ENCODE measurements around the gene CENPP.

The CENPP gene

DNA sequence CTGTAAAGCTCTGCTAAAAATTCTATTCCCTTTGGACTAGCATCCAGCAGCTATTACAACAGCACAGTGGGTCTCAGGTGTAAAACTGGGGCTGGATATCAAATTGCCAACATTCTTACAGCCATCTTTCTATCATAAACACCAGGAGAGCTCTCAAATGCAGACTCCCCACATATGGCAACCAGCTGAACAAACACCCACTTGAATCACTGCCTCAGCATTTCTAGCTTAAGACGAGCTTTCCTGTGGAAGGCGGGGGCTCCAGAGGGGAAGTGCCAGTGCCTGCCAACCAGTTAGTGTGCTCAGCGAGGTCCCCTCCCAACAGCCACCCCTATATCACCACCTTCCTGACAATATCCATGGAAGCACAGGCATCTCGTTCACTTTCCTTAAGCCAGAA, 282.0 kb downstream of the CENPP start:
- Histone ChIP-seq H3K9ac (ENCODE audit: low read length) (no peak overlapping the region), H3K4me1 (ENCODE audit: control insufficient read depth, insufficient read depth, low read length) (peaks cover 26% of the 10 kb centered on the region), H3K27ac (ENCODE audit: low read depth, low read length) (peak overlapping the region; percentile 48), H3K4me3 (ENCODE audit: low read length) (no peak overlapping the region), H3K27me3 (ENCODE audit: control insufficient read depth, insufficient read depth, low read length) (no peaks in the 10 kb centered on the region), H3K36me3 (ENCODE audit: control insufficient read depth, insufficient read depth, low read length) (no peaks in the 10 kb centered on the region)

DNA sequence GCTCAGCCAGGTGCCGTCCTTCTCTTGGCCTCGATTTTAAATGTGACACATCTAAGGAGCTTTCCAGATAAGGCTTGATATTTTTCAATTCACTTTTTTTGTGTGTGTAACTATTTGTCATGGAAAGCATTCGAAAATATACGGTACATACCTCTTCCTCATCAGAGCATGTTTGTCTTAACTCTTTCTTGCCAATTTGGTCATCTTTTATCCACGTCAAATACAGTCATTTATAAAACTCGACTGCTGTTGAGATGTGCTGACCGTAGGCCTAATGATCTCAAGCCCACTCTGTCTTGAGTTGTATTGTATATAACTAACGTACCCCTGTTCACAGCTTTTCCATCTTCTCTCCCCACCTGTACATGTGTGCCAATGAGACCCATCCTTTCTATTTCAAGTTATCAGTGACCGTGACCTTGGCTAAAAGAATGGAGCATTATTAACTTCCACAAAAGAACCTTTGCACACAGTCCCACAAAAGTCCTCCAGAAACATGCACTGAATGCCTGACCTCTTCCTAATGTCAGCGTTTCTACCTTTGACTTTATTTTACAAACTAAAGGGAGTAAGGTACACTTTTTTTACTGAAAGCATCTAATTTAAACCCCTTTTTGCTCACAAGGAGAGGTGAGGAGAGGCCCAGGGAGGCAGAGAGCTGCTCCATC, 282.6 kb downstream of the CENPP start:
- peaks cover 26% of the 10 kb centered on the region for H3K4me1 ChIP-seq (ENCODE audit: control insufficient read depth, insufficient read depth, low read length)
- no peak overlapping the region for H3K9ac ChIP-seq (ENCODE audit: low read length)
- H3K27me3 ChIP-seq (ENCODE audit: control insufficient read depth, insufficient read depth, low read length): no peaks in the 10 kb centered on the region
- peak overlapping the region; percentile 70 for H3K27ac ChIP-seq (ENCODE audit: low read depth, low read length)
- no peak overlapping the region for H3K4me3 ChIP-seq (ENCODE audit: low read length)
- no peaks in the 10 kb centered on the region for H3K36me3 ChIP-seq (ENCODE audit: control insufficient read depth, insufficient read depth, low read length)

DNA sequence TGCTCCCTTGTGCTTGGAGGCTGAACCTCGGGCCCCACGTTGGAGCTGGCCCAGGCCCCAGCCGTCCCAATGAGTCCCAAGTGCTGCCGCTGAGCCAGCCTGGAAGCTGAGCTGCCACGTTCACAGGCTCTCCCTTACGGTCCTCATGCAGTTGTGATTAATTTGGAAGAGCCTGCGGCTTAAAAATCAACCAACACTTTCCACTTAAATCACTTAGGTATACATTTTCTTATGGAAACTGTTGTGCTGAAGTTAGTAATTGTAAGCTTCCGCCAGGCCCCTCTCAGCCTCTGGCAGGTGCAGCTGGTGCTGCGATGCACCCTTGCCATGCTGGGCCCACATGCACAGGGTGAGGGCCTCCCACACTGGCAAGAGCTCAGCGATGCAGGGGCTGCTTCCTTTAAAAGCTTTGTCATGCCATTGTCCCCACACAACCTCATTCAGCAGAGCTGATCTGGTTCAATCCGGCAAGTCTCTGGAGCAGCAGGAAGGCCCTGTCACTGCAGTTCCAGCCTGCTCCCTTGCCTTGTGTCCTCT, 283.2 kb downstream of the CENPP start:
- Histone ChIP-seq H3K4me3 (ENCODE audit: low read length) (no peak overlapping the region), H3K27ac (ENCODE audit: low read depth, low read length) (peak overlapping the region; percentile 70), H3K4me1 (ENCODE audit: control insufficient read depth, insufficient read depth, low read length) (peaks cover 26% of the 10 kb centered on the region), H3K27me3 (ENCODE audit: control insufficient read depth, insufficient read depth, low read length) (no peaks in the 10 kb centered on the region), H3K36me3 (ENCODE audit: control insufficient read depth, insufficient read depth, low read length) (no peaks in the 10 kb centered on the region), H3K9ac (ENCODE audit: low read length) (no peak overlapping the region)

DNA sequence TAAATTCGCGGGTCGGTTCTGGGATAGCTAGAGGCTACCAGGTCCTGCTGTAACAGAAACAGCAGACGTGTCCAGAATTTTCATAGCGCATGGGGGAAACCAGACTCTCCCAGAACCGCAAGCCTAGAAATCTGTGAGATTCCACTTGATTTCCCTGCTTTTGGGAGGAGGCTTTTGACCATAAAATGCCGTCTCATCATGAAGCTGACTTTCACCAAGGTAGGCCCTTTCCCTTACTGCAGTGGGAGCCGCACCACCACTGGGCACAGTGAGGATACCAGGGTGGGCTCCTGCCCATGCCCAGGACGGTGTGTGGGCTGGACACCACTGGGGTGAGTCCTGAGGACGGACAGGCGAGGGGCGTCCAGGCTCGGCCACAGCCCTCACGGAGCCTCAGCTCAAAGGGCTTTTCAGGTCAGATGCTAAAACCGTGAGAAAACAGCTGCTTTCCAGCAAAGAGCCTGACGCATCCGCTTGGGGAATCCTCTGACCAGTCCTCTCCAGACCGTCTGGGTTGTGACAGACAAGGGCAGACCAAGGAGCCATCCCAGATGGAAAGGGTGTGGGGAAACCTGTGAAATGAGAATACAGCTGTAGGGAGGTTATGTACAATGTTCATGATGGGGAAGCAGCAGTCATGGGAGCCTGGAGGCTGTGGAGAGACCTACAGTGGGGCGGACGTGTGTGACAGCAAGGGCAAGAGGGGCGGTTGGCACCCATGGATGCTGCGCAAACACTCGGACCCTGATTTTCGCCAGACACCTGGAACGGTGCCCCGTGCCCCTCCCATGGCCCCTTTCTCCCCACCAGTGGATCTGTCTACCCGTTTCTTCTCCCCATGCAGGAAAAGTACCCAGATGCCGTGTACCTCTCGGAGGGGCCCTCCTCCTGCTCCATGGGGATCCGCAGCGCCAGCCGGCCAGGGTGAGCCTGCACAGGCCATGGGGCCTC, 285.0 kb downstream of the CENPP start:
- Histone ChIP-seq H3K36me3 (ENCODE audit: control insufficient read depth, insufficient read depth, low read length) (peaks cover 2% of the 10 kb centered on the region), H3K4me3 (ENCODE audit: low read length) (no peak overlapping the region), H3K27me3 (ENCODE audit: control insufficient read depth, insufficient read depth, low read length) (no peaks in the 10 kb centered on the region), H3K9ac (ENCODE audit: low read length) (no peak overlapping the region), H3K27ac (ENCODE audit: low read depth, low read length) (peak overlapping the region; percentile 67), H3K4me1 (ENCODE audit: control insufficient read depth, insufficient read depth, low read length) (peaks cover 31% of the 10 kb centered on the region)

DNA sequence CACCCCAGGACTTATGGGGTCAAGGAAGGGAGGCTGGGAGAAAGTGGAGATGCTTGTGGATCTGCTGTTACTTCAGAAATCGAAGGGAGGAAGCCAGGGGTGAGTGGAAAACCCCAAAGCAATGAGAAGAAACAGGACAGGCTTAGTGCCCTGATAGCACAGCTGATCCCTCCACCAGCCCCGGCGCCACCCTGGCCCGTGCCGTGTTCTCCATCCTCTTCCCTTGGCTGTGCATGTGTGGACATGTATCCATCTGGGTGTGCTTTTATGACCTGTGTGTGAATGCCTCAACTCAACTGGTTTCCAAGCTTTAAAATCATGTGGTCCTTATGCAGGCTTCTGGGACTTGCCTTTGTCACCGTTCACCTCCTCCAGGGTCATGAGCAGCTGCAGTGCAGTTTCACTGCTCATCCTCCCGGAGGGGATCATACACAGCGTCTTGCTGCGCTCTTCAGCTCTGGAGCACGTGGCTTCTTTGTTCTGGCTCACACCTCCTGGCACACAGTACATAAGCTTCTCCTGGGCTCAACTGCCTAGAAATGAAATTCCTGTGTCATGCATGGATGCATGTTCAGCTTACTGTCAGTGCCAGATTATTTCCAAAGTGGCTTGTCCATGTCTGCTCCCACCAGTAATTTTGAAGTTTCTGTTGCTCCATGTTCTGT, 286.0 kb downstream of the CENPP start:
- Histone ChIP-seq H3K27ac (ENCODE audit: low read depth, low read length) (no peak overlapping the region), H3K9ac (ENCODE audit: low read length) (no peak overlapping the region), H3K4me3 (ENCODE audit: low read length) (no peak overlapping the region), H3K4me1 (ENCODE audit: control insufficient read depth, insufficient read depth, low read length) (peaks cover 41% of the 10 kb centered on the region), H3K27me3 (ENCODE audit: control insufficient read depth, insufficient read depth, low read length) (no peaks in the 10 kb centered on the region), H3K36me3 (ENCODE audit: control insufficient read depth, insufficient read depth, low read length) (peaks cover 2% of the 10 kb centered on the region)

DNA sequence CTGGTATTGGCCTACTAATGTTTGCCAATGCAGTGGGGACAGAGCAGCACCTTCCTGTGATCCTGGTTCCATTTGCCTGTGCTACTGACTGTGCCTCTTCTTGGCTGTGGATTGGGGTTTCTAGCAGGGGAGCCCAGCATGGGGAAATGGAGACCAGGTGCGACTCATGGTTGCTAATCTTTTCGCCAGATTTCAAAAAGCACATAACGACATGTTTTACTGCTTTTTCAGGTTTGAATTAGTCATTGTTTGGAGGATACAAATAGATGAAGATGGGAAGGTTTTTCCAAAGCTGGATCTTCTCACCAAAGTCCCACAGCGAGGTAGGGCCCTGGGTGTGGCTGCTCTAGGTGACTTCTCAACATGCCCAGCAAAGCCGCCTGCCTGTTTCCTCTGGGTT, 286.5 kb downstream of the CENPP start:
- Histone ChIP-seq H3K4me3 (ENCODE audit: low read length) (no peak overlapping the region), H3K27me3 (ENCODE audit: control insufficient read depth, insufficient read depth, low read length) (no peaks in the 10 kb centered on the region), H3K27ac (ENCODE audit: low read depth, low read length) (no peak overlapping the region), H3K4me1 (ENCODE audit: control insufficient read depth, insufficient read depth, low read length) (peaks cover 46% of the 10 kb centered on the region), H3K9ac (ENCODE audit: low read length) (no peak overlapping the region), H3K36me3 (ENCODE audit: control insufficient read depth, insufficient read depth, low read length) (peaks cover 2% of the 10 kb centered on the region)

DNA sequence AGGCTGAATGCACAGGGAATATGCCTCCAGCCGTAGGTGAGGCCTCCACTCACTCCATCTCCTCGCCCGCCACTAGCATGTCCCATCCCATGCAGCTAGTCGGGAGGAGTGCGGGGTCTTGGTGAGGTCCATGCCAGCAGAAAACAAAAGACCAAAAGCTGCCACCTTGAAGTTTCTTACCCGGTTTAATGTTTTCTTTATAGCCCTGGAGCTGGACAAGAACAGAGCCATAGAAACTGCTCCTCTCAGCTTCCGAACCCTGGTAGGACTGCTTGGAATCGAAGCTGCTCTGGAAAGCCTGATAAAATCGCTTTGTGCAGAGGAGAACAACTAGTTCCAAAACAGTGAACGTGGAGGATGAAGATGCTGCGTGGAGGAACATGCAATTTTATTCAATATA, 287.1 kb downstream of the CENPP start:
- H3K9ac ChIP-seq (ENCODE audit: low read length): no peak overlapping the region
- peaks cover 47% of the 10 kb centered on the region for H3K4me1 ChIP-seq (ENCODE audit: control insufficient read depth, insufficient read depth, low read length)
- no peak overlapping the region for H3K4me3 ChIP-seq (ENCODE audit: low read length)
- peaks cover 2% of the 10 kb centered on the region for H3K36me3 ChIP-seq (ENCODE audit: control insufficient read depth, insufficient read depth, low read length)
- no peak overlapping the region for H3K27ac ChIP-seq (ENCODE audit: low read depth, low read length)
- no peaks in the 10 kb centered on the region for H3K27me3 ChIP-seq (ENCODE audit: control insufficient read depth, insufficient read depth, low read length)

DNA sequence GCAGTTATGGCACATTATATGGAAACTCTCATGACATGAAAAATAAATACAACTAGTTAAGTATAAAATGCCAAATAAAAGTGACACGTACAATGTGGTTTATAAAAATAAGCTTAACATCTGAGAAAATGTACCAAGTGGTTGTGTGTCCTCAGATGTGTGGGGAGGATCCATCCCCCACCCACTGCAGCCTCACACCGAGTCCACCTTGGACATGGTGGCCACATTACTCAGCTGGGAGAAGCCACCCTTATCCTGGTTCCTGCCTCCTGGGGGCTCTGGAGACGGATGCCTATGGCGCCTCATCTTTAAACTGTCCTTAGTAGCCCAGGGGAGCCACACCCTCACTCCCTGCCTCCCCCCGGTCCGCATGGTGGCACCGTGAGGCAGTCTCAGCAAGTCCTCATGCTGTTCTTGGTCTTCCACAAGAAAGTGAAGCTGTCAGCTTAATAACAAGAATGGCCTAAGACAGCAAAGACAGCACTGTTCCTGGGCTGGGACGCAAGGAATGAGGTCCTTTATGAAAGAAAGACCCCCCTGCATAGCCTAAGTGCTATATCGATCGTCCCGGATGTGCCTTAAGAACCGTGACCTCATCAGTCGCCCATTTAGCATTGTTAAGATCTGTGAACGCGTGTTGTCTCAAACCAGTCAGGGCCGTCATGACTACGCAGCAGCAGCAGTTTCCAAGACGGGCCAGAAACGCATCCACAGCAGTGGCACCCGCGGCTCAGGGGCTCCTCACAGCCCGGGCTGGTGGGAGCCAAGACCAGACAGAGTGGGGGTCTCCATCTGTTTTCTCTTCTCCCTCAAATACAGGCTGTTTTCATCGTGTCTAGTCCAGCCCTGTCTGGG, 287.7 kb downstream of the CENPP start:
- Histone ChIP-seq H3K27me3 (ENCODE audit: control insufficient read depth, insufficient read depth, low read length) (no peaks in the 10 kb centered on the region), H3K36me3 (ENCODE audit: control insufficient read depth, insufficient read depth, low read length) (peaks cover 6% of the 10 kb centered on the region), H3K4me1 (ENCODE audit: control insufficient read depth, insufficient read depth, low read length) (peaks cover 47% of the 10 kb centered on the region), H3K27ac (ENCODE audit: low read depth, low read length) (peak overlapping the region; percentile 21), H3K9ac (ENCODE audit: low read length) (no peak overlapping the region), H3K4me3 (ENCODE audit: low read length) (no peak overlapping the region)

DNA sequence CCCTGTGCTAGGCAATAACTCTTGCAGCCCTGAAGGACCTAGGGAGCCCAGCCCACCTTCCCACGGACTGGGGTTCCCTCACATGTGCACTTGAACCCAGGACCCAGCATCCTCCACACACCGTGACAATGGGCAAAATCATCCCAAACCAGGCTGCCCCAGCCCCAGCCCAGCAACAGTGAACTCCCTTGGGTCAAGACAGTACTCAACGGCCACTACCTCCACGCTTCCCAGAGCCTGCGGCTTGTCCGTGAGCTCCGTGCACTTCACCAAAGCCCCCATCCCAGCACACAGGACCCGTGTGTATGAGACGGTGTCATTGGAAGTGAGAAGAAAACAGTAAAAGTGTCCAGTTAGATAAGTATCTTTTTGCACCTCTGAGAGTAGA, 288.4 kb downstream of the CENPP start:
- H3K9ac ChIP-seq (ENCODE audit: low read length): no peak overlapping the region
- peak overlapping the region; percentile 21 for H3K27ac ChIP-seq (ENCODE audit: low read depth, low read length)
- peaks cover 41% of the 10 kb centered on the region for H3K4me1 ChIP-seq (ENCODE audit: control insufficient read depth, insufficient read depth, low read length)
- peaks cover 6% of the 10 kb centered on the region for H3K36me3 ChIP-seq (ENCODE audit: control insufficient read depth, insufficient read depth, low read length)
- no peaks in the 10 kb centered on the region for H3K27me3 ChIP-seq (ENCODE audit: control insufficient read depth, insufficient read depth, low read length)
- H3K4me3 ChIP-seq (ENCODE audit: low read length): no peak overlapping the region

DNA sequence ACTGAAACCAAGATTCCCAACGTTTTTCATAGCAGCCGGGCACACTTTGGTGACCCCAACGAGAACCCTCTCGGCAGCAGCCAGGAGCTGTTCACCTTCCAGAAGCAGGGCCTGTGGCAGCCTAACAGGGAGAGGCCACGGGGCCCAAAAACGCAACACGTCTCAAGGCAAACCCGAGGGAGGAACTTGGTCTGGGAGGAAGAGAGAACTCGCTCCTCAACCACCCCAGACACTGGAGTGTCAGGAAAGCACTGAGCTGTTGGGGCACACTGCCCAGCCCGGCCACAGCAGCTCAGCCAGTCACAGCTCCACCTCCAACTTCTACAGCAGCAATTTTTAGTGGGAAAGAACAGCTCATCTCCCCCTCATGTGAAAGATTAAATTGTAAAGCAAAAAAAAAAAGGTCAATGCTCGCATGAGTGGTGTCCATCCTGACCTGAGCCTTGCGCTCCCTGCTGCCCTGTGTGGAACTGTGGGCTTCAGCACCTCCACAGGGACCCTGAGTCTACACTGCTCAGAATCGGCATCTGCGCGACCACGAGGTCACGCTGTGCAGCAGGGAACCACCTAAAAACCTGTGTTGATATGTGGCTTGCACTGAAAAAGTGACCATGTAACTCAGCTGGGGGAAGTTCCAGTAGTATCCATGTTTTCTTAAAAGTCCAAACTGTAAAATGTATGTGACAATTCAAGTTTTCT, 289.2 kb downstream of the CENPP start:
- Histone ChIP-seq H3K27ac (ENCODE audit: low read depth, low read length) (peak overlapping the region; percentile 85), H3K36me3 (ENCODE audit: control insufficient read depth, insufficient read depth, low read length) (peaks cover 6% of the 10 kb centered on the region)

DNA sequence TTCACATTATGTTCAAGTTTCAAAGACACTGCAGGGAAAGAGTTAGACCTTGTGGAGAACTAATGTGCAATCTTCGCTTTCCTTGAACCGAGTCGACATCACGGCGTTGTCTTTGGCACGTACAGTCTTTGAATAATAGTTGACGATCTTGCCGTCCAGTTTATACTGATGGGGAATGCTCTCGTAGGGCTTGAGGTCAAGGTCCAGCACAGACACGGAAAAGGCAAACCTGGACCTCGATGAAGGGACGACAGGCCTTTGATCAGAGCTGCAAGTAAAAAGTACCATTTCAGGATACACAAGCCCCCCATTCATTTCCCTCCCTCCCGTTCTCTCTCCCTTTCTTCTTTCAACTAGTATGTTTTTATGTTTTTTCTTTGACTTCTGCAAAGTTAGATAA, 290.0 kb downstream of the CENPP start:
- no peak overlapping the region for H3K4me3 ChIP-seq (ENCODE audit: low read length)
- H3K36me3 ChIP-seq (ENCODE audit: control insufficient read depth, insufficient read depth, low read length): peaks cover 6% of the 10 kb centered on the region
- H3K27me3 ChIP-seq (ENCODE audit: control insufficient read depth, insufficient read depth, low read length): no peaks in the 10 kb centered on the region
- H3K4me1 ChIP-seq (ENCODE audit: control insufficient read depth, insufficient read depth, low read length): peaks cover 45% of the 10 kb centered on the region
- H3K9ac ChIP-seq (ENCODE audit: low read length): no peak overlapping the region
- H3K27ac ChIP-seq (ENCODE audit: low read depth, low read length): peak overlapping the region; percentile 85

More for the DNA sequence above, 289.2 kb downstream of the CENPP start:
- Histone ChIP-seq H3K9ac (ENCODE audit: low read length) (no peak overlapping the region), H3K4me3 (ENCODE audit: low read length) (no peak overlapping the region), H3K27me3 (ENCODE audit: control insufficient read depth, insufficient read depth, low read length) (no peaks in the 10 kb centered on the region), H3K4me1 (ENCODE audit: control insufficient read depth, insufficient read depth, low read length) (peaks cover 38% of the 10 kb centered on the region)

Measured in rectal smooth muscle tissue (tissue), 1 donor.